ENCODE data around the gene NLRP3.

DNA sequence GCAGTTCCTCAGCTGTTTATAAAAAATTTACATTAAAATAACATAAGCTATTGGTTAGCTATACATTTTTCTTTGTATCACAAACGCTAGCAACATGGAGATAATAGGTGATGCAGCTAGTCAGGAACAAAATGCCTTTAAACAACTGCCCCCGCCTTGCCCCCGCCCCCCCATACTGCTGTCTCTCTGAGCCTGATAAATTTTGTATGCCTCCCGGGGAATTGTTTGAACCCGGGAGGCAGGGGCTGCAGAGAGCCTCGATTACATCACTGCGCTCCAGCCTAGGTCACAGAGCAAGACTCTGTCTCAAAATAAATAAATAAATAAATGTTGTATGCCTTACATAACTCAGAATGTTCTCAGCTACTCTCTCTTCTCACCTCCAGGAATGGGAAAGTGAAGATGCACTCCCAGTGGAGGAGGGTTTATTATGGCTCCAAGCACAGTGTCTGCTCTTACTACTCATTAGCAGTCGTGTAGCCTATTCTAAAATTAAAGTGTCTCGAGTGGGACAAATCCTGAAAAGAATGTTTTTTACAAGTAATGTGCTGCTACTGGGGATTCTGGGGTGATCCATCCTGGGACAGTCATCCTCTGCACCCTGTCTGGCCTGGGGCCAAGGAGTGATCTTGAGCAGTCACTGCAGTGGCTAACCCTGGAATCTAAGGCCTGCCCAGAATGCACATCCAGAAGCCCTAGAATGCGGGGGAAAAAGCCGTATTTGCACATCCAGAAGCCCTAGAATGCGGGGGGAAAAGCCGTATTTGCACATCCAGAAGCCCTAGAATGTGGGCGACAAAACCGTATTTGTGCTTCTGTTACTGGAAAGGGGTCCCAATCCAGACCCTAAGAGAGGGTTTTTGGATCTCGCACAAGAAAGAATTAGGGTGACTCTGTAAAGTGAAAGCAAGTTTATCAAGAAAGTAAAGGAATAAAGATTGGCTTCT, 44.9 kb upstream of the NLRP3 start:
- TF ChIP-seq, protein P1, sequence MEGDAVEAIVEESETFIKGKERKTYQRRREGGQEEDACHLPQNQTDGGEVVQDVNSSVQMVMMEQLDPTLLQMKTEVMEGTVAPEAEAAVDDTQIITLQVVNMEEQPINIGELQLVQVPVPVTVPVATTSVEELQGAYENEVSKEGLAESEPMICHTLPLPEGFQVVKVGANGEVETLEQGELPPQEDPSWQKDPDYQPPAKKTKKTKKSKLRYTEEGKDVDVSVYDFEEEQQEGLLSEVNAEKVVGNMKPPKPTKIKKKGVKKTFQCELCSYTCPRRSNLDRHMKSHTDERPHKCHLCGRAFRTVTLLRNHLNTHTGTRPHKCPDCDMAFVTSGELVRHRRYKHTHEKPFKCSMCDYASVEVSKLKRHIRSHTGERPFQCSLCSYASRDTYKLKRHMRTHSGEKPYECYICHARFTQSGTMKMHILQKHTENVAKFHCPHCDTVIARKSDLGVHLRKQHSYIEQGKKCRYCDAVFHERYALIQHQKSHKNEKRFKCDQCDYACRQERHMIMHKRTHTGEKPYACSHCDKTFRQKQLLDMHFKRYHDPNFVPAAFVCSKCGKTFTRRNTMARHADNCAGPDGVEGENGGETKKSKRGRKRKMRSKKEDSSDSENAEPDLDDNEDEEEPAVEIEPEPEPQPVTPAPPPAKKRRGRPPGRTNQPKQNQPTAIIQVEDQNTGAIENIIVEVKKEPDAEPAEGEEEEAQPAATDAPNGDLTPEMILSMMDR (CRISPR knock-in tag; IDR thresholded peaks at IDR 0.05), result no peak
- TF ChIP-seq, protein P2, sequence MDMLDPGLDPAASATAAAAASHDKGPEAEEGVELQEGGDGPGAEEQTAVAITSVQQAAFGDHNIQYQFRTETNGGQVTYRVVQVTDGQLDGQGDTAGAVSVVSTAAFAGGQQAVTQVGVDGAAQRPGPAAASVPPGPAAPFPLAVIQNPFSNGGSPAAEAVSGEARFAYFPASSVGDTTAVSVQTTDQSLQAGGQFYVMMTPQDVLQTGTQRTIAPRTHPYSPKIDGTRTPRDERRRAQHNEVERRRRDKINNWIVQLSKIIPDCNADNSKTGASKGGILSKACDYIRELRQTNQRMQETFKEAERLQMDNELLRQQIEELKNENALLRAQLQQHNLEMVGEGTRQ (IDR thresholded peaks at IDR 0.05; ENCODE audit: low read depth, low read length), result no peak
- TF ChIP-seq, protein P2 (CRISPR knock-in tag; IDR thresholded peaks at IDR 0.05; ENCODE audit: borderline replicate concordance), result no peak
- no peak for TF ChIP-seq ZNF34 (CRISPR knock-in tag; IDR thresholded peaks at IDR 0.05; ENCODE audit: borderline replicate concordance)
- TF ChIP-seq POLR2A (IDR thresholded peaks at IDR 0.05; ENCODE audit: insufficient read depth in 1 of 2, low read depth in 2 of 2, low read length in 2 of 2), result no peak
- no peak for TF ChIP-seq CEBPB (IDR thresholded peaks at IDR 0.05; ENCODE audit: borderline replicate concordance, low read depth, low read length)
- TF ChIP-seq, protein P3, sequence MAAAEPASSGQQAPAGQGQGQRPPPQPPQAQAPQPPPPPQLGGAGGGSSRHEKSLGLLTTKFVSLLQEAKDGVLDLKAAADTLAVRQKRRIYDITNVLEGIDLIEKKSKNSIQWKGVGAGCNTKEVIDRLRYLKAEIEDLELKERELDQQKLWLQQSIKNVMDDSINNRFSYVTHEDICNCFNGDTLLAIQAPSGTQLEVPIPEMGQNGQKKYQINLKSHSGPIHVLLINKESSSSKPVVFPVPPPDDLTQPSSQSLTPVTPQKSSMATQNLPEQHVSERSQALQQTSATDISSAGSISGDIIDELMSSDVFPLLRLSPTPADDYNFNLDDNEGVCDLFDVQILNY (CRISPR knock-in tag; conservative IDR thresholded peaks at IDR 0.05), result no peak
- no peak for TF ChIP-seq KDM1A (CRISPR knock-in tag; IDR thresholded peaks at IDR 0.05)
- TF ChIP-seq ZNF431 (CRISPR knock-in tag; IDR thresholded peaks at IDR 0.05; ENCODE audit: borderline replicate concordance, low read depth), result no peak
- TF ChIP-seq, protein P4, sequence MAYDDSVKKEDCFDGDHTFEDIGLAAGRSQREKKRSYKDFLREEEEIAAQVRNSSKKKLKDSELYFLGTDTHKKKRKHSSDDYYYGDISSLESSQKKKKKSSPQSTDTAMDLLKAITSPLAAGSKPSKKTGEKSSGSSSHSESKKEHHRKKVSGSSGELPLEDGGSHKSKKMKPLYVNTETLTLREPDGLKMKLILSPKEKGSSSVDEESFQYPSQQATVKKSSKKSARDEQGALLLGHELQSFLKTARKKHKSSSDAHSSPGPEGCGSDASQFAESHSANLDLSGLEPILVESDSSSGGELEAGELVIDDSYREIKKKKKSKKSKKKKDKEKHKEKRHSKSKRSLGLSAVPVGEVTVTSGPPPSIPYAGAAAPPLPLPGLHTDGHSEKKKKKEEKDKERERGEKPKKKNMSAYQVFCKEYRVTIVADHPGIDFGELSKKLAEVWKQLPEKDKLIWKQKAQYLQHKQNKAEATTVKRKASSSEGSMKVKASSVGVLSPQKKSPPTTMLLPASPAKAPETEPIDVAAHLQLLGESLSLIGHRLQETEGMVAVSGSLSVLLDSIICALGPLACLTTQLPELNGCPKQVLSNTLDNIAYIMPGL (CRISPR knock-in tag; IDR thresholded peaks at IDR 0.05; ENCODE audit: borderline replicate concordance in 1 of 2, low read depth in 1 of 2), result no peak
- no peak for TF ChIP-seq CBX1 (IDR thresholded peaks at IDR 0.05; ENCODE audit: low read depth)
- TF ChIP-seq NFIC (IDR thresholded peaks at IDR 0.05; ENCODE audit: low read length), result no peak
- TF ChIP-seq, protein P5, sequence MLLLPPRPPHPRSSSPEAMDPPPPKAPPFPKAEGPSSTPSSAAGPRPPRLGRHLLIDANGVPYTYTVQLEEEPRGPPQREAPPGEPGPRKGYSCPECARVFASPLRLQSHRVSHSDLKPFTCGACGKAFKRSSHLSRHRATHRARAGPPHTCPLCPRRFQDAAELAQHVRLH (CRISPR knock-in tag; IDR thresholded peaks at IDR 0.05; ENCODE audit: borderline replicate concordance, low read depth), result no peak
- TF ChIP-seq ZNF225 (CRISPR knock-in tag; IDR thresholded peaks at IDR 0.05), result no peak

All from HepG2 (cell line).